ENCODE results near the gene PDZD2.

DNA sequence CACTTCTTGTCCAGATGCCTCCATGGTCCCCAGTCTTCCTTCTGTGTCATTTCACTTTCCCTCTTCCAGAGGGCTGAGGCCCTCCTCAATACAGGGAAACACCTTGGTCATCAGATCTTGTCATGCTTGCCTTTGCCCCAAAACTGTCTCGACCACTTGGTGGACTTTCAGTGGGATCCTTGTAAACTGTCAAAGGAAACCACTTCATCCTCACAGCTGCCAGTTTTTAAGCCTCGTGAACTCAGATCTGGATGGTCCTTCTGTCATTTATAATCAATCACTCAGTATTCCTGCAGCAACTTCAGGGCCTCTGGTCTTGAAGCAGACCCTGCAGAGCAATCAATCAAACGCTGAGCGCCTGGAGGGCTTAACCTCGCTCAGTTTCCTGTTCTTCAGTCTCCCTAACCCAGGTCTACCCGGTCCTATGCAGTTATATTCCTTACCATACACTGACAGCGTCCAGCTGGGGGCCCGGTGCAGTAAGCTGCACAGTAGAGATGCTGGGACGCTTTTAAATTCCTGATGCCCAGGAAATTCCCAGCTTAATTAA lies 460.6 kb downstream of the PDZD2 start:
- TF ChIP-seq POLR2AphosphoS5 (IDR thresholded peaks at IDR 0.05; ENCODE audit: low read depth) (no peak), STAT1 (IDR thresholded peaks at IDR 0.05; ENCODE audit: unreplicated experiment) (no peak), CREB1 (CRISPR knock-in tag; IDR thresholded peaks at IDR 0.05; ENCODE audit: low read depth) (no peak), EZH2 (IDR thresholded peaks at IDR 0.05; ENCODE audit: low read depth, unreplicated experiment) (no peak), EZH2phosphoT487 (IDR thresholded peaks at IDR 0.05; ENCODE audit: unreplicated experiment) (no peak), ZNF114 (CRISPR knock-in tag; IDR thresholded peaks at IDR 0.05) (no peak), JUNB (IDR thresholded peaks at IDR 0.05; ENCODE audit: unreplicated experiment) (no peak)
- TF ChIP-seq, protein P1, sequence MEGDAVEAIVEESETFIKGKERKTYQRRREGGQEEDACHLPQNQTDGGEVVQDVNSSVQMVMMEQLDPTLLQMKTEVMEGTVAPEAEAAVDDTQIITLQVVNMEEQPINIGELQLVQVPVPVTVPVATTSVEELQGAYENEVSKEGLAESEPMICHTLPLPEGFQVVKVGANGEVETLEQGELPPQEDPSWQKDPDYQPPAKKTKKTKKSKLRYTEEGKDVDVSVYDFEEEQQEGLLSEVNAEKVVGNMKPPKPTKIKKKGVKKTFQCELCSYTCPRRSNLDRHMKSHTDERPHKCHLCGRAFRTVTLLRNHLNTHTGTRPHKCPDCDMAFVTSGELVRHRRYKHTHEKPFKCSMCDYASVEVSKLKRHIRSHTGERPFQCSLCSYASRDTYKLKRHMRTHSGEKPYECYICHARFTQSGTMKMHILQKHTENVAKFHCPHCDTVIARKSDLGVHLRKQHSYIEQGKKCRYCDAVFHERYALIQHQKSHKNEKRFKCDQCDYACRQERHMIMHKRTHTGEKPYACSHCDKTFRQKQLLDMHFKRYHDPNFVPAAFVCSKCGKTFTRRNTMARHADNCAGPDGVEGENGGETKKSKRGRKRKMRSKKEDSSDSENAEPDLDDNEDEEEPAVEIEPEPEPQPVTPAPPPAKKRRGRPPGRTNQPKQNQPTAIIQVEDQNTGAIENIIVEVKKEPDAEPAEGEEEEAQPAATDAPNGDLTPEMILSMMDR (conservative IDR thresholded peaks at IDR 0.05; ENCODE audit: low read depth in 2 of 2) = no peak
- TF ChIP-seq, protein P2, sequence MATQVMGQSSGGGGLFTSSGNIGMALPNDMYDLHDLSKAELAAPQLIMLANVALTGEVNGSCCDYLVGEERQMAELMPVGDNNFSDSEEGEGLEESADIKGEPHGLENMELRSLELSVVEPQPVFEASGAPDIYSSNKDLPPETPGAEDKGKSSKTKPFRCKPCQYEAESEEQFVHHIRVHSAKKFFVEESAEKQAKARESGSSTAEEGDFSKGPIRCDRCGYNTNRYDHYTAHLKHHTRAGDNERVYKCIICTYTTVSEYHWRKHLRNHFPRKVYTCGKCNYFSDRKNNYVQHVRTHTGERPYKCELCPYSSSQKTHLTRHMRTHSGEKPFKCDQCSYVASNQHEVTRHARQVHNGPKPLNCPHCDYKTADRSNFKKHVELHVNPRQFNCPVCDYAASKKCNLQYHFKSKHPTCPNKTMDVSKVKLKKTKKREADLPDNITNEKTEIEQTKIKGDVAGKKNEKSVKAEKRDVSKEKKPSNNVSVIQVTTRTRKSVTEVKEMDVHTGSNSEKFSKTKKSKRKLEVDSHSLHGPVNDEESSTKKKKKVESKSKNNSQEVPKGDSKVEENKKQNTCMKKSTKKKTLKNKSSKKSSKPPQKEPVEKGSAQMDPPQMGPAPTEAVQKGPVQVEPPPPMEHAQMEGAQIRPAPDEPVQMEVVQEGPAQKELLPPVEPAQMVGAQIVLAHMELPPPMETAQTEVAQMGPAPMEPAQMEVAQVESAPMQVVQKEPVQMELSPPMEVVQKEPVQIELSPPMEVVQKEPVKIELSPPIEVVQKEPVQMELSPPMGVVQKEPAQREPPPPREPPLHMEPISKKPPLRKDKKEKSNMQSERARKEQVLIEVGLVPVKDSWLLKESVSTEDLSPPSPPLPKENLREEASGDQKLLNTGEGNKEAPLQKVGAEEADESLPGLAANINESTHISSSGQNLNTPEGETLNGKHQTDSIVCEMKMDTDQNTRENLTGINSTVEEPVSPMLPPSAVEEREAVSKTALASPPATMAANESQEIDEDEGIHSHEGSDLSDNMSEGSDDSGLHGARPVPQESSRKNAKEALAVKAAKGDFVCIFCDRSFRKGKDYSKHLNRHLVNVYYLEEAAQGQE (IDR thresholded peaks at IDR 0.05; ENCODE audit: unreplicated experiment) = no peak
- TF ChIP-seq, protein P3, sequence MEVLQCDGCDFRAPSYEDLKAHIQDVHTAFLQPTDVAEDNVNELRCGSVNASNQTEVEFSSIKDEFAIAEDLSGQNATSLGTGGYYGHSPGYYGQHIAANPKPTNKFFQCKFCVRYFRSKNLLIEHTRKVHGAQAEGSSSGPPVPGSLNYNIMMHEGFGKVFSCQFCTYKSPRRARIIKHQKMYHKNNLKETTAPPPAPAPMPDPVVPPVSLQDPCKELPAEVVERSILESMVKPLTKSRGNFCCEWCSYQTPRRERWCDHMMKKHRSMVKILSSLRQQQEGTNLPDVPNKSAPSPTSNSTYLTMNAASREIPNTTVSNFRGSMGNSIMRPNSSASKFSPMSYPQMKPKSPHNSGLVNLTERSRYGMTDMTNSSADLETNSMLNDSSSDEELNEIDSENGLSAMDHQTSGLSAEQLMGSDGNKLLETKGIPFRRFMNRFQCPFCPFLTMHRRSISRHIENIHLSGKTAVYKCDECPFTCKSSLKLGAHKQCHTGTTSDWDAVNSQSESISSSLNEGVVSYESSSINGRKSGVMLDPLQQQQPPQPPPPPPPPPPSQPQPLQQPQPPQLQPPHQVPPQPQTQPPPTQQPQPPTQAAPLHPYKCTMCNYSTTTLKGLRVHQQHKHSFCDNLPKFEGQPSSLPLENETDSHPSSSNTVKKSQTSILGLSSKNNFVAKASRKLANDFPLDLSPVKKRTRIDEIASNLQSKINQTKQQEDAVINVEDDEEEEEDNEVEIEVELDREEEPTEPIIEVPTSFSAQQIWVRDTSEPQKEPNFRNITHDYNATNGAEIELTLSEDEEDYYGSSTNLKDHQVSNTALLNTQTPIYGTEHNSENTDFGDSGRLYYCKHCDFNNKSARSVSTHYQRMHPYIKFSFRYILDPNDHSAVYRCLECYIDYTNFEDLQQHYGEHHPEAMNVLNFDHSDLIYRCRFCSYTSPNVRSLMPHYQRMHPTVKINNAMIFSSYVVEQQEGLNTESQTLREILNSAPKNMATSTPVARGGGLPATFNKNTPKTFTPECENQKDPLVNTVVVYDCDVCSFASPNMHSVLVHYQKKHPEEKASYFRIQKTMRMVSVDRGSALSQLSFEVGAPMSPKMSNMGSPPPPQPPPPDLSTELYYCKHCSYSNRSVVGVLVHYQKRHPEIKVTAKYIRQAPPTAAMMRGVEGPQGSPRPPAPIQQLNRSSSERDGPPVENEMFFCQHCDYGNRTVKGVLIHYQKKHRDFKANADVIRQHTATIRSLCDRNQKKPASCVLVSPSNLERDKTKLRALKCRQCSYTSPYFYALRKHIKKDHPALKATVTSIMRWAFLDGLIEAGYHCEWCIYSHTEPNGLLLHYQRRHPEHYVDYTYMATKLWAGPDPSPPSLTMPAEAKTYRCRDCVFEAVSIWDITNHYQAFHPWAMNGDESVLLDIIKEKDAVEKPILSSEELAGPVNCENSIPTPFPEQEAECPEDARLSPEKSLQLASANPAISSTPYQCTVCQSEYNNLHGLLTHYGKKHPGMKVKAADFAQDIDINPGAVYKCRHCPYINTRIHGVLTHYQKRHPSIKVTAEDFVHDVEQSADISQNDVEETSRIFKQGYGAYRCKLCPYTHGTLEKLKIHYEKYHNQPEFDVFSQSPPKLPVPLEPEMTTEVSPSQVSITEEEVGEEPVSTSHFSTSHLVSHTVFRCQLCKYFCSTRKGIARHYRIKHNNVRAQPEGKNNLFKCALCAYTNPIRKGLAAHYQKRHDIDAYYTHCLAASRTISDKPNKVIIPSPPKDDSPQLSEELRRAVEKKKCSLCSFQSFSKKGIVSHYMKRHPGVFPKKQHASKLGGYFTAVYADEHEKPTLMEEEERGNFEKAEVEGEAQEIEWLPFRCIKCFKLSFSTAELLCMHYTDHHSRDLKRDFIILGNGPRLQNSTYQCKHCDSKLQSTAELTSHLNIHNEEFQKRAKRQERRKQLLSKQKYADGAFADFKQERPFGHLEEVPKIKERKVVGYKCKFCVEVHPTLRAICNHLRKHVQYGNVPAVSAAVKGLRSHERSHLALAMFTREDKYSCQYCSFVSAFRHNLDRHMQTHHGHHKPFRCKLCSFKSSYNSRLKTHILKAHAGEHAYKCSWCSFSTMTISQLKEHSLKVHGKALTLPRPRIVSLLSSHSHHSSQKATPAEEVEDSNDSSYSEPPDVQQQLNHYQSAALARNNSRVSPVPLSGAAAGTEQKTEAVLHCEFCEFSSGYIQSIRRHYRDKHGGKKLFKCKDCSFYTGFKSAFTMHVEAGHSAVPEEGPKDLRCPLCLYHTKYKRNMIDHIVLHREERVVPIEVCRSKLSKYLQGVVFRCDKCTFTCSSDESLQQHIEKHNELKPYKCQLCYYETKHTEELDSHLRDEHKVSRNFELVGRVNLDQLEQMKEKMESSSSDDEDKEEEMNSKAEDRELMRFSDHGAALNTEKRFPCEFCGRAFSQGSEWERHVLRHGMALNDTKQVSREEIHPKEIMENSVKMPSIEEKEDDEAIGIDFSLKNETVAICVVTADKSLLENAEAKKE (CRISPR knock-in tag; IDR thresholded peaks at IDR 0.05) = no peak

Measured in GM23338 (cell line).